GM19468 (cell line): Measurements from ENCODE around the gene SPSB3.
"Not testable (repeated sequence)": the region's sequence is repeated elsewhere in the genome, so short reads cannot be mapped to it uniquely, and the experiment has no call there.

ENCODE experiments used
- ATAC-seq: cut with Tn5 transposase; IDR thresholded peaks from one replicate; pipeline ENCODE4 v1.9.1; 2021; ENCODE audit warnings: mild to moderate bottlenecking, moderate library complexity, moderate number of reproducible peaks; ENCODE audit not compliant: unreplicated experiment; ENCODE audit errors: extremely low read depth

Gene SPSB3

GRCh38 chr16:1817276-1817589 is 34.9 kb upstream of the SPSB3 start:
- no peak for ATAC-seq

- ATAC-seq = no peak
These were observed 34.3 kb upstream of the SPSB3 start for GRCh38 chr16:1816396-1817275.

- no peak for ATAC-seq
These were observed 33.1 kb upstream of the SPSB3 start for GRCh38 chr16:1815461-1815860.

- ATAC-seq = no peak
These were observed 30.4 kb upstream of the SPSB3 start for GRCh38 chr16:1812732-1813163.

GRCh38 chr16:1810536-1810935 is 28.2 kb upstream of the SPSB3 start:
- no peak for ATAC-seq

- no peak for ATAC-seq
These were observed 27.7 kb upstream of the SPSB3 start for GRCh38 chr16:1810106-1810505.

GRCh38 chr16:1809281-1809801 is 27.0 kb upstream of the SPSB3 start:
- no peak for ATAC-seq

- no peak for ATAC-seq
These were observed 26.3 kb upstream of the SPSB3 start for GRCh38 chr16:1808691-1809090.

GRCh38 chr16:1807626-1808025 is 25.3 kb upstream of the SPSB3 start:
- ATAC-seq = no peak

GRCh38 chr16:1800701-1801100 is 18.3 kb upstream of the SPSB3 start:
- no peak for ATAC-seq

- ATAC-seq = not testable (repeated sequence)
These were observed 16.9 kb upstream of the SPSB3 start for GRCh38 chr16:1799263-1799662.

GRCh38 chr16:1794908-1795666 is 12.7 kb upstream of the SPSB3 start:
- ATAC-seq = no peak

GRCh38 chr16:1794221-1794871 is 12.0 kb upstream of the SPSB3 start:
- no peak for ATAC-seq

- ATAC-seq = no peak
These were observed 11.3 kb upstream of the SPSB3 start, which contains the start of gene IGFALS for GRCh38 chr16:1793578-1794220. Gene IGFALS (minus strand): TSS chr16:1793705. CDS start chr16:1793652, 53 bp downstream.

GRCh38 chr16:1792836-1793577 is 10.6 kb upstream of the SPSB3 start:
- no peak for ATAC-seq

GRCh38 chr16:1791943-1792812 is 9.8 kb upstream of the SPSB3 start:
- no peak for ATAC-seq

- ATAC-seq = no peak
These were observed 9.0 kb upstream of the SPSB3 start for GRCh38 chr16:1791256-1791942.
